ENCODE measurements around the gene CPT1C.

GRCh38 chr19:49696115-49696514 is 5.2 kb downstream of the CPT1C start:
- TF ChIP-seq SUZ12 (IDR thresholded peaks at IDR 0.05; ENCODE audit: extremely low read depth, insufficient read depth, insufficient read length) (no peak), YY1 (IDR thresholded peaks at IDR 0.05; ENCODE audit: insufficient read depth, insufficient read length) (no peak)
